ENCODE results near the gene MYB.

DNA sequence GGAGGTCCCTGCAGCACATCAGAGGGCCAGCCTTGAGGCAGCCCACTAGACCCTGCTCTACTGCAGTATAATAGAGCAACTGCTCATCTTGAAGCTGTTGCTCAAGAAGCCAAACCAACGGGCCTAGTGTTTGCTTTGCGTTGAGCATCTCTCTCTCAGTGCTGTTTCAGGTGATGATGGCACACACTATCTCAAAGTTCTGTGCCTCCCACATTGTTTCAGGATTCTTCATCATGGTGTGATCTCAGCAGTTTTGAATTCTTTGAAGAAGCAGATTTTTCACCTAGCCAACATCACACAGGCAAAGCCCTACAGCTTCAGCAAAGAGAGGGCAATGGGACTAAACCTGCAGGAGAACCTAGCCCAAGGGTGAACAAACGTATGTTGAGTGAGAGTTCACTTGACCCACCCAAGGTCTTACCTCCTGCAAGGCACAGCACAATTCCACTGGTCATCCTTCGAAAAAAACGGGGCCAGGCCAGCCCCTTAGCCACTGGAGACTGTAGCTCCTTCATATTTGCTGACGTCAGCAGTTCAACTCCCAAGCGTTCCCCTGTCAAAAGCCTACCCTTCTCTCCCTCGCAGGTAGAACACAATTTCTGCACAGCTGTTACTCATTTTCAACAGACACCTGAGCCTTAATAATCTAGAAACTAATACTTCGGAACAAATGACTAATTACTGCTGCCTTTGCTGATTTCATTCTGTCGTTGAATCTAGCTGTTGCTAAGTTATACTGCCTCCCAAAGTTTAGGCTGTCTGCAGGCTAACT lies 15.8 kb downstream of the MYB start:
- TF ChIP-seq CTCF (IDR thresholded peaks at IDR 0.05 in 2 of 3, conservative IDR thresholded peaks at IDR 0.05 in 1 of 3; ENCODE audit: borderline replicate concordance in 1 of 3, insufficient read depth in 1 of 3, low read depth in 2 of 3, low read length in 2 of 3) (no peak), POLR2A (IDR thresholded peaks at IDR 0.05; ENCODE audit: borderline replicate concordance, extremely low read depth, insufficient read depth, insufficient read length) (no peak), POLR2AphosphoS5 (IDR thresholded peaks at IDR 0.05; ENCODE audit: low read depth, low read length) (no peak), JUND (IDR thresholded peaks at IDR 0.05) (no peak), SP1 (IDR thresholded peaks at IDR 0.05; ENCODE audit: low read depth) (no peak), SRF (IDR thresholded peaks at IDR 0.05; ENCODE audit: low read depth) (no peak), ATF3 (IDR thresholded peaks at IDR 0.05) (no peak), EZH2 (IDR thresholded peaks at IDR 0.05) (no peak), ZNF274 (IDR thresholded peaks at IDR 0.05; ENCODE audit: low read depth, low read length) (no peak)
- TF ChIP-seq, protein P1, sequence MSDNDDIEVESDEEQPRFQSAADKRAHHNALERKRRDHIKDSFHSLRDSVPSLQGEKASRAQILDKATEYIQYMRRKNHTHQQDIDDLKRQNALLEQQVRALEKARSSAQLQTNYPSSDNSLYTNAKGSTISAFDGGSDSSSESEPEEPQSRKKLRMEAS (IDR thresholded peaks at IDR 0.05), result no peak
- TF ChIP-seq, protein P2, sequence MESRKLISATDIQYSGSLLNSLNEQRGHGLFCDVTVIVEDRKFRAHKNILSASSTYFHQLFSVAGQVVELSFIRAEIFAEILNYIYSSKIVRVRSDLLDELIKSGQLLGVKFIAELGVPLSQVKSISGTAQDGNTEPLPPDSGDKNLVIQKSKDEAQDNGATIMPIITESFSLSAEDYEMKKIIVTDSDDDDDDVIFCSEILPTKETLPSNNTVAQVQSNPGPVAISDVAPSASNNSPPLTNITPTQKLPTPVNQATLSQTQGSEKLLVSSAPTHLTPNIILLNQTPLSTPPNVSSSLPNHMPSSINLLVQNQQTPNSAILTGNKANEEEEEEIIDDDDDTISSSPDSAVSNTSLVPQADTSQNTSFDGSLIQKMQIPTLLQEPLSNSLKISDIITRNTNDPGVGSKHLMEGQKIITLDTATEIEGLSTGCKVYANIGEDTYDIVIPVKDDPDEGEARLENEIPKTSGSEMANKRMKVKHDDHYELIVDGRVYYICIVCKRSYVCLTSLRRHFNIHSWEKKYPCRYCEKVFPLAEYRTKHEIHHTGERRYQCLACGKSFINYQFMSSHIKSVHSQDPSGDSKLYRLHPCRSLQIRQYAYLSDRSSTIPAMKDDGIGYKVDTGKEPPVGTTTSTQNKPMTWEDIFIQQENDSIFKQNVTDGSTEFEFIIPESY (IDR thresholded peaks at IDR 0.05; ENCODE audit: extremely low read depth, insufficient replicate concordance, low read length), result no peak
